H1 (cell line): Measurements from ENCODE around the gene HOXD4. TPM values are rescaled to one million over a fixed set of nuclear protein-coding genes. Genes with fewer than 3 reads are reported as not detected.

ENCODE experiments used
- CHD2 ChIP-seq: IDR thresholded peaks from 2 replicates; pipeline ENCODE4 v1.6.1; 2012; ENCODE audit warnings: low read length, improper control_type of control experiment
- EP300 ChIP-seq, 2 experiments: IDR thresholded peaks; 1 replicate in 1 of 2; 2 replicates in 1 of 2; pipeline ENCODE4 v1.6.1; 2011 to 2012; ENCODE audit warnings: low read depth in 2 of 2, low read length in 2 of 2, mild to moderate bottlenecking in 2 of 2, borderline replicate concordance in 1 of 2, inconsistent platforms in 1 of 2, moderate library complexity in 1 of 2
- HDAC2 ChIP-seq, 2 experiments: fragments of 300-600 bp in 1 of 2; sonication (generic) in 1 of 2; IDR thresholded peaks; 2 replicates each; pipeline ENCODE4 v1.6.1; 2011 to 2012; ENCODE audit warnings: low read depth in 2 of 2, low read length in 2 of 2, mild to moderate bottlenecking in 2 of 2, moderate library complexity in 2 of 2, borderline replicate concordance in 1 of 2, inconsistent platforms in 1 of 2
- POLR2A ChIP-seq, 2 experiments: IDR thresholded peaks; 1 replicate in 1 of 2; 2 replicates in 1 of 2; pipeline ENCODE4 v1.6.1; 2011; ENCODE audit warnings: low read depth in 2 of 2, low read length in 2 of 2, mild to moderate bottlenecking in 2 of 2; ENCODE audit errors: control extremely low read depth in 1 of 2
- TEAD4 ChIP-seq: IDR thresholded peaks from 2 replicates; pipeline ENCODE4 v1.6.1; 2012; ENCODE audit warnings: low read depth, low read length, inconsistent platforms, mixed read lengths
- polyA plus RNA-seq, 7 experiments: library from polyadenylated mRNA; depleted of rRNA in 3 of 7; stranded (reverse) in 5 of 7; unstranded in 2 of 7; fragments of >200 nt in 5 of 7; fragments of 200-250 nt in 2 of 7; gene quantifications; 1 replicate in 5 of 7; 2 replicates in 1 of 7; 4 replicates in 1 of 7; pipeline versions ENCODE4 v1.2.1 to v1.2.3, GENCODE V29; 2011 to 2013; ENCODE audit warnings: missing spikeins in 2 of 7, mixed read lengths in 2 of 7
- total RNA-seq: library from RNA; stranded (reverse); fragmentation: NEBNext Ultra II Directional; extraction: Animal tissue kit (Norgen Biotek cat#: 25700); gene quantifications from 2 replicates; pipeline ENCODE4 v1.2.1, GENCODE V29; 2021

The HOXD4 gene
- total and polyA plus RNA-seq, 2 of the 8 experiments (the other 6 are each of a cell fraction or from before 2014, with no cell fraction given) = not detected

- TF ChIP-seq HDAC2 (IDR thresholded peaks at IDR 0.05; ENCODE audit: borderline replicate concordance in 1 of 2, low read depth in 2 of 2, low read length in 2 of 2) (no peak), TEAD4 (no peak), POLR2A (IDR thresholded peaks at IDR 0.05; ENCODE audit: control extremely low read depth in 1 of 2, low read depth in 2 of 2, low read length in 2 of 2) (no peak), EP300 (IDR thresholded peaks at IDR 0.05; ENCODE audit: borderline replicate concordance in 1 of 2, low read depth in 2 of 2, low read length in 2 of 2) (no peak), CHD2 (no peak)
These were observed 19.4 kb downstream of the HOXD4 start (continued) for GRCh38 chr2:176170602-176171305.
